Right lobe of liver (tissue), 4 donors: ENCODE measurements around the gene RGPD3.
"Not testable (repeated sequence)": the region's sequence is repeated elsewhere in the genome, so short reads cannot be mapped to it uniquely, and the experiment has no call there.

Experiments used
- CTCF ChIP-seq, 4 donors: fragments of 200-600 bp in 3 of 4; fragments of 450-650 bp in 1 of 4; IDR thresholded peaks; one replicate each; pipeline versions ENCODE4 v1.5.1 to v1.8.0; 2016 to 2022; ENCODE audit warnings: antibody characterized with exemption in 4 of 4, mild to moderate bottlenecking in 2 of 4
- POLR2A ChIP-seq: fragments of 450-650 bp; IDR thresholded peaks from one replicate; pipeline ENCODE4 v1.6.1; 2017; ENCODE audit warnings: antibody characterized with exemption, mild to moderate bottlenecking
- donor health status: DM: no; HTN: no; CAD: no.
- donor health status: DM: no; HTN: no; CAD: no.
- donor health status: DM: no; HTN: yes; CAD: no.

- not testable (repeated sequence) for TF ChIP-seq CTCF (IDR thresholded peaks at IDR 0.05); POLR2A
These were observed 18.6 kb upstream of the RGPD3 start, which contains the start of gene CD8B2 for GRCh38 chr2:106486551-106487385.
